Fibroblast of lung (primary cell): ENCODE measurements around the gene MEP1B. TPM values are rescaled to one million over a fixed set of nuclear protein-coding genes. Genes with fewer than 3 reads are reported as not detected.
"Not testable (repeated sequence)": the region's sequence is repeated elsewhere in the genome, so short reads cannot be mapped to it uniquely, and the experiment has no call there.

ENCODE experiments used
- DNase-seq, 2 donors: peaks; one replicate each; pipeline versions ENCODE4 v3.0.0 to v3.0.0-alpha.2; 2010; ENCODE audit warnings: low read depth in 2 of 2
- H2AFZ ChIP-seq: 2 replicates; pipeline ENCODE4 v1.5.1; 2012; ENCODE audit warnings: low read length, control low read depth, inconsistent platforms
- H3K27ac ChIP-seq: 2 replicates; pipeline ENCODE4 v1.5.1; 2011; ENCODE audit warnings: low read length, control low read depth; ENCODE audit not compliant: insufficient read depth
- H3K27me3 ChIP-seq: 2 replicates; pipeline ENCODE4 v1.5.1; 2011; ENCODE audit warnings: mild to moderate bottlenecking, low read length; ENCODE audit not compliant: control insufficient read depth, insufficient read depth
- H3K36me3 ChIP-seq: 2 replicates; pipeline ENCODE4 v1.5.1; 2011; ENCODE audit warnings: low read length; ENCODE audit not compliant: control insufficient read depth, insufficient read depth
- H3K4me1 ChIP-seq: 2 replicates; pipeline ENCODE4 v1.5.1; 2011; ENCODE audit warnings: low read length; ENCODE audit not compliant: control insufficient read depth, insufficient read depth; ENCODE audit errors: extremely low read depth
- H3K4me2 ChIP-seq: 2 replicates; pipeline ENCODE4 v1.5.1; 2011; ENCODE audit warnings: low read length, control low read depth; ENCODE audit not compliant: insufficient read depth; ENCODE audit errors: extremely low read depth
- H3K4me3 ChIP-seq, 4 experiments: fragments of 200-600 bp in 1 of 4; sonication (generic) in 1 of 4; replicated peaks in 1 of 4; 2 replicates each; pipeline ENCODE4 v1.5.1; 2011 to 2016; ENCODE audit warnings: low read length in 4 of 4, low read depth in 3 of 4, mild to moderate bottlenecking in 3 of 4, control low read depth in 2 of 4, inconsistent platforms in 1 of 4, mixed read lengths in 1 of 4; ENCODE audit not compliant: insufficient read depth in 1 of 4; ENCODE audit errors: control extremely low read depth in 1 of 4
- H3K79me2 ChIP-seq: 2 replicates; pipeline ENCODE4 v1.5.1; 2012; ENCODE audit warnings: mild to moderate bottlenecking, low read length, inconsistent platforms; ENCODE audit not compliant: control insufficient read depth, insufficient read depth
- H3K9ac ChIP-seq: 2 replicates; pipeline ENCODE4 v1.5.1; 2011; ENCODE audit warnings: mild to moderate bottlenecking, low read length, control low read depth; ENCODE audit not compliant: insufficient read depth
- H3K9me3 ChIP-seq: 2 replicates; pipeline ENCODE4 v1.5.1; 2012; ENCODE audit warnings: low read depth, low read length; ENCODE audit not compliant: control insufficient read depth, insufficient read depth
- H4K20me1 ChIP-seq: 2 replicates; pipeline ENCODE4 v1.5.1; 2011; ENCODE audit warnings: low read length; ENCODE audit not compliant: control insufficient read depth, insufficient read depth; ENCODE audit errors: extremely low read depth
- EZH2 ChIP-seq: IDR thresholded peaks from 2 replicates; pipeline ENCODE4 v1.5.1; 2012; ENCODE audit warnings: low read length, control low read depth, mild to moderate bottlenecking; ENCODE audit errors: missing control alignments
- polyA plus RNA-seq, 2 donors: library from polyadenylated mRNA; depleted of rRNA in 1 of 2; stranded (reverse) in 1 of 2; unstranded in 1 of 2; fragments of >200 nt; gene quantifications; 2 replicates each; pipeline ENCODE4 v1.2.1, GENCODE V29; 2011 to 2012; ENCODE audit warnings: missing spikeins in 1 of 2
- total RNA-seq: library from RNA; depleted of rRNA; stranded (reverse); fragments of >200 nt; gene quantifications from 2 replicates; pipeline ENCODE4 v1.2.1, GENCODE V29; 2014
- TF ChIP-seq, protein P1 (sequence below), 2 donors: IDR thresholded peaks in 1 of 2; conservative IDR thresholded peaks in 1 of 2; 1 replicate in 1 of 2; 2 replicates in 1 of 2; pipeline ENCODE4 v1.5.1; 2011 to 2012; ENCODE audit warnings: low read length in 2 of 2, control low read depth in 1 of 2, inconsistent platforms in 1 of 2, low read depth in 1 of 2, mild to moderate bottlenecking in 1 of 2

MEP1B gene
- total and polyA plus RNA-seq, 2 donors (not counting 1 experiment from before 2014, with no cell fraction given), result under 0.01 TPM; not detected in 1

DNA sequence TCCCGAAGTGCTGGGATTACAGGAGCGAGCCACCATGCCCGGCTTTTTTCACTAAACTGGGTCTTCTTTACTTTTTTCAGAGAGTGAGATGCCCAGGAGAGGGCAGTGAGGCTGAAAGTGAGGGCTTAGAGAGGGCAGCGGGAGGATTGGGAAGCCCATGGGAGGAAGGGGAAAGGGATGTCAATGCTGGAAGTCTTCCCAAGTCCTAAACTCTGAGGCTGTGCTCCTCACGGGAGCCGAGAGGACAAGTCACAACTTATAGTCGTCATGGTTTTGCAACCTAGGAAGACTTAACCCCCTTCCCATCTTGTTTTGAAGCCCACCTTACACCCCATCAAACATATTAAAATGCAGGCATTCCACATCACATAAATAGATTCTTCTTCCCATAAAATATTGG is 15.1 kb upstream of the MEP1B start:
- no peak overlapping the region for H3K27ac ChIP-seq
- TF ChIP-seq, protein P1, sequence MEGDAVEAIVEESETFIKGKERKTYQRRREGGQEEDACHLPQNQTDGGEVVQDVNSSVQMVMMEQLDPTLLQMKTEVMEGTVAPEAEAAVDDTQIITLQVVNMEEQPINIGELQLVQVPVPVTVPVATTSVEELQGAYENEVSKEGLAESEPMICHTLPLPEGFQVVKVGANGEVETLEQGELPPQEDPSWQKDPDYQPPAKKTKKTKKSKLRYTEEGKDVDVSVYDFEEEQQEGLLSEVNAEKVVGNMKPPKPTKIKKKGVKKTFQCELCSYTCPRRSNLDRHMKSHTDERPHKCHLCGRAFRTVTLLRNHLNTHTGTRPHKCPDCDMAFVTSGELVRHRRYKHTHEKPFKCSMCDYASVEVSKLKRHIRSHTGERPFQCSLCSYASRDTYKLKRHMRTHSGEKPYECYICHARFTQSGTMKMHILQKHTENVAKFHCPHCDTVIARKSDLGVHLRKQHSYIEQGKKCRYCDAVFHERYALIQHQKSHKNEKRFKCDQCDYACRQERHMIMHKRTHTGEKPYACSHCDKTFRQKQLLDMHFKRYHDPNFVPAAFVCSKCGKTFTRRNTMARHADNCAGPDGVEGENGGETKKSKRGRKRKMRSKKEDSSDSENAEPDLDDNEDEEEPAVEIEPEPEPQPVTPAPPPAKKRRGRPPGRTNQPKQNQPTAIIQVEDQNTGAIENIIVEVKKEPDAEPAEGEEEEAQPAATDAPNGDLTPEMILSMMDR (conservative IDR thresholded peaks at IDR 0.05 in 1 of 2, IDR thresholded peaks at IDR 0.05 in 1 of 2; ENCODE audit: low read depth in 1 of 2, low read length in 2 of 2), result no peak
- TF ChIP-seq EZH2, result no peak
- H3K4me2 ChIP-seq, result no peak overlapping the region
- no peak overlapping the region for H2AFZ ChIP-seq
- no peaks in the 10 kb centered on the region for H3K4me1 ChIP-seq
- H4K20me1 ChIP-seq, result no peaks in the 10 kb centered on the region
- no peak overlapping the region for H3K9ac ChIP-seq
- no peaks in the 10 kb centered on the region for H3K27me3 ChIP-seq
- no peak for DNase-seq
- no peaks in the 10 kb centered on the region for H3K36me3 ChIP-seq
- no peaks in the 10 kb centered on the region for H3K9me3 ChIP-seq
- no peaks in the 10 kb centered on the region for H3K79me2 ChIP-seq
- no peak overlapping the region for H3K4me3 ChIP-seq

DNA sequence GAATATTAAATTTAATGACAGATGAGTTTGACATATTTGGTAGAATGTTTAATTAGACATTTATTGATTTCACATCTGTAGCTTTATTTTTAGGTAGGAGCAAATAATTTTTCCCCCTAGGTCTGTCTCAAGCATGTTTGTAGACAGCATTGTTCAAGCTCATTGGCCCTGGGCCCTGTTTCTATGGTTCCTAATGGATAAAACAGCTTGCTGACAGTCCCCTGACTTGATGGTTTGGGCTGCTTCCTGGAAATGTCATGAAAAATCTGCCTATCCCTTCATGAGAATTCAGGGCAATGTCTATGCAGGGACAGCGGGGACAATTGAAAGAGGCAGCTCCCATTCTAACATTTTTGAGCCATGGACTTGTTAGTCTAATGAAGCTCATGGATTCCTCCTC is 14.6 kb upstream of the MEP1B start:
- TF ChIP-seq EZH2, result no peak
- TF ChIP-seq, protein P1 (conservative IDR thresholded peaks at IDR 0.05 in 1 of 2, IDR thresholded peaks at IDR 0.05 in 1 of 2; ENCODE audit: low read depth in 1 of 2, low read length in 2 of 2), result no peak
- no peaks in the 10 kb centered on the region for H3K36me3 ChIP-seq
- H3K9me3 ChIP-seq, result no peaks in the 10 kb centered on the region
- H4K20me1 ChIP-seq, result no peaks in the 10 kb centered on the region
- no peaks in the 10 kb centered on the region for H3K27me3 ChIP-seq
- no peaks in the 10 kb centered on the region for H3K79me2 ChIP-seq
- H3K4me1 ChIP-seq, result no peaks in the 10 kb centered on the region
- no peak overlapping the region for H3K4me2 ChIP-seq
- no peak overlapping the region for H3K9ac ChIP-seq
- no peak overlapping the region for H3K4me3 ChIP-seq
- H2AFZ ChIP-seq, result no peak overlapping the region
- H3K27ac ChIP-seq, result no peak overlapping the region
- no peak for DNase-seq

GRCh38 chr18:32176745-32177144 is 13.1 kb upstream of the MEP1B start:
- H3K79me2 ChIP-seq, H3K36me3 ChIP-seq, H3K4me1 ChIP-seq, H3K27ac ChIP-seq, DNase-seq, H4K20me1 ChIP-seq, H3K9me3 ChIP-seq, H3K4me2 ChIP-seq, H2AFZ ChIP-seq, H3K4me3 ChIP-seq, H3K27me3 ChIP-seq, H3K9ac ChIP-seq: not testable (repeated sequence)

DNA sequence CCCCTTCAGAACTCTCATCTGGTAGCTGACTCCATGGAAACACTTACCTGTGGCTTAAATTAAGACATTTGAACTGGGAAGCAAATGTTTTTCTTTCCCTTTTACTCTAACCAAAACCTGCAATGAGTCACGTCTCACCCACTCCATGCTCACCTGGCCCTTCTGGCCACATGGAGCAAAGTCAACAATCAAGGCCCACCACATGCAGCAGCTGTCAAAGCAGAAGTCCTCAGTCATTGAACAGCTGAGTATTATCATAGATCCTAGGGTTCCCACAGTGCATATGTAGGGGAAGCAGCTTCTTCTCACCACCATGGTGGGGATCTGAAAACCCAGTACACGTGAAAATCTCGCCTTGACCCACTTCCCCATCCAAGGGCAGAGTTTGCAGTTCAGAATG is 12.3 kb upstream of the MEP1B start:
- H3K36me3 ChIP-seq, result no peaks in the 10 kb centered on the region
- H3K4me3 ChIP-seq, result no peak overlapping the region
- H2AFZ ChIP-seq, result no peak overlapping the region
- no peak overlapping the region for H3K4me2 ChIP-seq
- no peak overlapping the region for H3K27ac ChIP-seq
- H3K27me3 ChIP-seq, result no peaks in the 10 kb centered on the region
- H4K20me1 ChIP-seq, result no peaks in the 10 kb centered on the region
- TF ChIP-seq, protein P1 (conservative IDR thresholded peaks at IDR 0.05 in 1 of 2, IDR thresholded peaks at IDR 0.05 in 1 of 2; ENCODE audit: low read depth in 1 of 2, low read length in 2 of 2), result no peak
- TF ChIP-seq EZH2, result no peak
- no peaks in the 10 kb centered on the region for H3K79me2 ChIP-seq
- no peak overlapping the region for H3K9ac ChIP-seq
- no peaks in the 10 kb centered on the region for H3K9me3 ChIP-seq
- H3K4me1 ChIP-seq, result no peaks in the 10 kb centered on the region
- DNase-seq, result no peak
